ENCODE data around the gene SHB.

The SHB gene

GRCh38 chr9:37927601-37928551 lies 141.2 kb downstream of the SHB start:
- no peak for DNase-seq (ENCODE audit: low spot score)

- DNase-seq (ENCODE audit: low spot score), result no peak
Measured at GRCh38 chr9:37927132-37927531, 141.9 kb downstream of the SHB start.

GRCh38 chr9:37926737-37927118 lies 142.3 kb downstream of the SHB start:
- no peak for DNase-seq (ENCODE audit: low spot score)

- no peak for DNase-seq (ENCODE audit: low spot score)
Measured at GRCh38 chr9:37925786-37926736, 143.0 kb downstream of the SHB start.

GRCh38 chr9:37925006-37925405 lies 144.0 kb downstream of the SHB start:
- no peak for DNase-seq (ENCODE audit: low spot score)

GRCh38 chr9:37924538-37924937 lies 144.5 kb downstream of the SHB start:
- DNase-seq (ENCODE audit: low spot score), result no peak

- DNase-seq (ENCODE audit: low spot score), result no peak
Measured at GRCh38 chr9:37923796-37924427, 145.1 kb downstream of the SHB start.

GRCh38 chr9:37923118-37923795 lies 145.8 kb downstream of the SHB start:
- DNase-seq (ENCODE audit: low spot score), result no peak

- no peak for DNase-seq (ENCODE audit: low spot score)
Measured at GRCh38 chr9:37922363-37923117, 146.5 kb downstream of the SHB start.

- no peak for DNase-seq (ENCODE audit: low spot score)
Measured at GRCh38 chr9:37921546-37922300, 147.3 kb downstream of the SHB start.

GRCh38 chr9:37921168-37921510 lies 147.9 kb downstream of the SHB start:
- no peak for DNase-seq (ENCODE audit: low spot score)

GRCh38 chr9:37920471-37921167 lies 148.4 kb downstream of the SHB start:
- no peak for DNase-seq (ENCODE audit: low spot score)

GRCh38 chr9:37919956-37920335 lies 149.1 kb downstream of the SHB start:
- no peak for DNase-seq (ENCODE audit: low spot score)

- no peak for DNase-seq (ENCODE audit: low spot score)
Measured at GRCh38 chr9:37919246-37919955, 149.6 kb downstream of the SHB start.

GRCh38 chr9:37918665-37919170 lies 150.3 kb downstream of the SHB start:
- no peak for DNase-seq (ENCODE audit: low spot score)

GRCh38 chr9:37917801-37918664 lies 151.0 kb downstream of the SHB start:
- no peak for DNase-seq (ENCODE audit: low spot score)

GRCh38 chr9:37917313-37917731 lies 151.7 kb downstream of the SHB start:
- DNase-seq (ENCODE audit: low spot score), result no peak

Data from CD4-positive, alpha-beta T cell treated with Interleukin-15 for 4 hours (primary cell).